SK-N-SH (cell line): ENCODE measurements around the gene COBL. TPM values are rescaled to one million over a fixed set of nuclear protein-coding genes. Genes with fewer than 3 reads are reported as not detected.

Experiments
- CTCF ChIA-PET: fragments of 300-600, 350-600 bp; formaldehyde crosslinking; extraction: SDS; loops from one replicate; lab custom pipeline; 2021; lab: Yijun Ruan, JAX
- POLR2A ChIA-PET: fragments of 350-600 bp; sonication (Branson Sonifier 250); formaldehyde crosslinking; extraction: SDS; loops from one replicate; lab custom pipeline; 2020; ENCODE audit warnings: antibody characterized with exemption, inconsistent platforms; lab: Yijun Ruan, JAX
- DNase-seq: peaks from one replicate; pipeline ENCODE4 v3.0.0; 2012
- H2AFZ ChIP-seq: fragments of 200-600 bp; sonication (generic); 2 replicates; pipeline ENCODE4 v1.8.1; 2016; ENCODE audit warnings: antibody characterized with exemption, mild to moderate bottlenecking, low read depth
- H3F3A ChIP-seq: fragments of 200-600 bp; sonication (generic); replicated peaks from 2 replicates; pipeline ENCODE3; 2016; ENCODE audit warnings: antibody characterized with exemption, mild to moderate bottlenecking; ENCODE audit not compliant: insufficient read depth
- H3K27ac ChIP-seq, 2 experiments: fragments of 200-500 bp in 1 of 2; fragments of 200-600 bp in 1 of 2; sonication (Bioruptor generic) in 1 of 2; sonication (generic), shearing (Covaris generic) in 1 of 2; 2 replicates each; pipeline versions ENCODE4 v1.5.1 to v1.6.1; 2014 to 2016; ENCODE audit warnings: low read depth in 2 of 2, inconsistent platforms in 1 of 2, low read length in 1 of 2, mild to moderate bottlenecking in 1 of 2, mixed read lengths in 1 of 2
- H3K27me3 ChIP-seq: fragments of 200-600 bp; sonication (generic), shearing (Covaris generic); 2 replicates; pipeline ENCODE4 v1.6.1; 2016; ENCODE audit warnings: mixed run types; ENCODE audit not compliant: insufficient read depth
- H3K36me3 ChIP-seq, 2 experiments: fragments of 200-500 bp in 1 of 2; fragments of 200-600 bp in 1 of 2; sonication (Bioruptor generic) in 1 of 2; sonication (generic) in 1 of 2; replicated peaks in 1 of 2; 2 replicates each; pipeline versions ENCODE3 to v1.5.1; 2014 to 2016; ENCODE audit warnings: low read length in 1 of 2, mild to moderate bottlenecking in 1 of 2; ENCODE audit not compliant: insufficient read depth in 2 of 2, control insufficient read depth in 1 of 2
- H3K4me1 ChIP-seq, 2 experiments: fragments of 200-500 bp in 1 of 2; fragments of 200-600 bp in 1 of 2; sonication (Bioruptor generic) in 1 of 2; sonication (generic), shearing (Covaris generic) in 1 of 2; 2 replicates each; pipeline versions ENCODE4 v1.5.1 to v1.6.1; 2014 to 2016; ENCODE audit warnings: low read depth in 1 of 2, low read length in 1 of 2, mixed run types in 1 of 2; ENCODE audit not compliant: insufficient read depth in 2 of 2, control insufficient read depth in 1 of 2
- H3K4me2 ChIP-seq: fragments of 200-600 bp; sonication (generic), shearing (Covaris generic); 2 replicates; pipeline ENCODE4 v1.6.1; 2017; ENCODE audit warnings: mixed run types
- H3K4me3 ChIP-seq, 2 experiments: fragments of 200-500 bp in 1 of 2; fragments of 200-600 bp in 1 of 2; sonication (Bioruptor generic) in 1 of 2; sonication (generic), shearing (Covaris generic) in 1 of 2; 2 replicates each; pipeline versions ENCODE4 v1.5.1 to v1.8.1; 2014 to 2016; ENCODE audit warnings: low read depth in 2 of 2, inconsistent platforms in 1 of 2, low read length in 1 of 2, mild to moderate bottlenecking in 1 of 2, mixed read lengths in 1 of 2, moderate library complexity in 1 of 2
- H3K79me2 ChIP-seq: fragments of 200-600 bp; sonication (generic); 2 replicates; pipeline ENCODE4 v1.8.1; 2017; ENCODE audit warnings: mild to moderate bottlenecking; ENCODE audit not compliant: insufficient read depth
- H3K9ac ChIP-seq: fragments of 200-600 bp; sonication (generic); 2 replicates; pipeline ENCODE4 v1.6.1; 2017; ENCODE audit warnings: mixed run types
- H3K9me2 ChIP-seq: fragments of 200-600 bp; sonication (generic); 2 replicates; pipeline ENCODE4 v1.6.1; 2017; ENCODE audit warnings: mixed run types
- H3K9me3 ChIP-seq: fragments of 200-600 bp; sonication (generic); 2 replicates; pipeline ENCODE4 v1.6.1; 2017; ENCODE audit warnings: mixed run types, mild to moderate bottlenecking, moderate library complexity
- H4K20me1 ChIP-seq: fragments of 200-600 bp; sonication (generic); 2 replicates; pipeline ENCODE4 v1.6.1; 2017; ENCODE audit warnings: mild to moderate bottlenecking, mixed run types; ENCODE audit not compliant: insufficient read depth
- CHD2 ChIP-seq: fragments of 150-350 bp; IDR thresholded peaks from 2 replicates; pipeline ENCODE4 v1.6.1; 2018; ENCODE audit warnings: low read length; ENCODE audit not compliant: partially characterized antibody
- ELF1 ChIP-seq: IDR thresholded peaks from 2 replicates; pipeline ENCODE4 v1.4.0; 2012
- EZH2phosphoT487 ChIP-seq: fragments of 200-600 bp; sonication (generic); IDR thresholded peaks from 2 replicates; pipeline ENCODE4 v1.6.1; 2017; ENCODE audit warnings: low read depth, mixed run types, mild to moderate bottlenecking, antibody characterized with exemption, moderate library complexity, borderline replicate concordance
- FOXJ3 ChIP-seq: sonication (generic); formaldehyde crosslinking; IDR thresholded peaks from 2 replicates; pipeline ENCODE4 v1.5.1; 2020; ENCODE audit warnings: mild to moderate bottlenecking, missing genetic modification reagents
- GATA2 ChIP-seq: sonication (generic); formaldehyde crosslinking; IDR thresholded peaks from 2 replicates; pipeline ENCODE4 v1.5.0; 2020; ENCODE audit warnings: mild to moderate bottlenecking, missing genetic modification reagents
- JUND ChIP-seq: IDR thresholded peaks from 2 replicates; pipeline ENCODE4 v1.4.0; 2012
- MXI1 ChIP-seq: IDR thresholded peaks from 2 replicates; pipeline ENCODE4 v1.6.1; 2012; ENCODE audit warnings: mild to moderate bottlenecking, low read depth, low read length, improper control_type of control experiment
- NFIC ChIP-seq: IDR thresholded peaks from 2 replicates; pipeline ENCODE4 v1.4.0; 2012; ENCODE audit warnings: borderline replicate concordance
- NRF1 ChIP-seq: IDR thresholded peaks from 2 replicates; pipeline ENCODE4 v1.6.1; 2012; ENCODE audit warnings: low read depth, mild to moderate bottlenecking, low read length
- RAD21 ChIP-seq: IDR thresholded peaks from 2 replicates; pipeline ENCODE4 v1.6.1; 2012; ENCODE audit warnings: mild to moderate bottlenecking, low read length
- REST ChIP-seq: IDR thresholded peaks from 2 replicates; pipeline ENCODE4 v1.6.1; 2012; ENCODE audit warnings: mild to moderate bottlenecking, low read depth, low read length, moderate library complexity
- RXRA ChIP-seq: IDR thresholded peaks from 2 replicates; pipeline ENCODE4 v1.4.0; 2012; ENCODE audit warnings: low read depth, mild to moderate bottlenecking, borderline replicate concordance
- TAF1 ChIP-seq: IDR thresholded peaks from 2 replicates; pipeline ENCODE4 v1.6.1; 2012; ENCODE audit warnings: low read depth, mild to moderate bottlenecking, low read length, moderate library complexity, borderline replicate concordance
- TEAD4 ChIP-seq: IDR thresholded peaks from 2 replicates; pipeline ENCODE4 v1.4.0; 2012; ENCODE audit warnings: mild to moderate bottlenecking, borderline replicate concordance; ENCODE audit not compliant: insufficient read depth
- USF1 ChIP-seq: IDR thresholded peaks from 2 replicates; pipeline ENCODE4 v1.4.0; 2012; ENCODE audit warnings: low read depth, borderline replicate concordance
- YY1 ChIP-seq: IDR thresholded peaks from 2 replicates; pipeline ENCODE4 v1.4.0; 2012; ENCODE audit warnings: low read depth, mild to moderate bottlenecking
- whole genome bisulfite sequencing: methylation state at CpG from one replicate; pipeline ENCODE4 v1.1.6; 2017; ENCODE audit warnings: low lambda C conversion rate; 5-methylcytosine and 5-hydroxymethylcytosine counted together
- polyA plus RNA-seq, 3 experiments: library from polyadenylated mRNA; depleted of rRNA; stranded (reverse); fragments of >200 nt; gene quantifications; 2 replicates each; pipeline ENCODE4 v1.2.3, GENCODE V29; 2012
- TF ChIP-seq, protein P1 (sequence below): fragments of 200-600 bp; sonication (generic); IDR thresholded peaks from 2 replicates; pipeline ENCODE4 v1.6.1; 2017; ENCODE audit warnings: antibody characterized with exemption, mild to moderate bottlenecking, moderate library complexity
- TF ChIP-seq, protein P2 (sequence below): fragments of 150-350 bp; IDR thresholded peaks from 2 replicates; pipeline ENCODE4 v1.6.1; 2017; ENCODE audit warnings: antibody characterized with exemption, low read length, low read depth, borderline replicate concordance

The COBL gene
- polyA plus RNA-seq, 1 of the 3 experiments (the other 2 are of a cell fraction) = under 0.01 TPM

GRCh38 chr7:51226063-51226755 lies 90.4 kb downstream of the COBL start:
- no peak for DNase-seq
- Histone ChIP-seq H3K36me3 (no peaks in the 10 kb centered on the region), H4K20me1 (no peaks in the 10 kb centered on the region), H3K27ac (no peak overlapping the region), H3K9me3 (no peaks in the 10 kb centered on the region), H3K4me1 (no peaks in the 10 kb centered on the region), H3K4me3 (no peak overlapping the region), H3K27me3 (no peaks in the 10 kb centered on the region), H3K9ac (no peak overlapping the region), H2AFZ (no peak overlapping the region), H3K9me2 (no peaks in the 10 kb centered on the region), H3K79me2 (no peaks in the 10 kb centered on the region), H3F3A (no peaks in the 10 kb centered on the region), H3K4me2 (no peak overlapping the region)
- 24% methylated on average over 8 of the region's 8 CpGs for WGBS
- POLR2A ChIA-PET = no interaction called here
- TF ChIP-seq, protein P1, sequence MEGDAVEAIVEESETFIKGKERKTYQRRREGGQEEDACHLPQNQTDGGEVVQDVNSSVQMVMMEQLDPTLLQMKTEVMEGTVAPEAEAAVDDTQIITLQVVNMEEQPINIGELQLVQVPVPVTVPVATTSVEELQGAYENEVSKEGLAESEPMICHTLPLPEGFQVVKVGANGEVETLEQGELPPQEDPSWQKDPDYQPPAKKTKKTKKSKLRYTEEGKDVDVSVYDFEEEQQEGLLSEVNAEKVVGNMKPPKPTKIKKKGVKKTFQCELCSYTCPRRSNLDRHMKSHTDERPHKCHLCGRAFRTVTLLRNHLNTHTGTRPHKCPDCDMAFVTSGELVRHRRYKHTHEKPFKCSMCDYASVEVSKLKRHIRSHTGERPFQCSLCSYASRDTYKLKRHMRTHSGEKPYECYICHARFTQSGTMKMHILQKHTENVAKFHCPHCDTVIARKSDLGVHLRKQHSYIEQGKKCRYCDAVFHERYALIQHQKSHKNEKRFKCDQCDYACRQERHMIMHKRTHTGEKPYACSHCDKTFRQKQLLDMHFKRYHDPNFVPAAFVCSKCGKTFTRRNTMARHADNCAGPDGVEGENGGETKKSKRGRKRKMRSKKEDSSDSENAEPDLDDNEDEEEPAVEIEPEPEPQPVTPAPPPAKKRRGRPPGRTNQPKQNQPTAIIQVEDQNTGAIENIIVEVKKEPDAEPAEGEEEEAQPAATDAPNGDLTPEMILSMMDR = no peak
- TF ChIP-seq GATA2 (CRISPR knock-in tag) = no peak
- TF ChIP-seq JUND = no peak
- no peak for TF ChIP-seq MXI1
- no peak for TF ChIP-seq FOXJ3
- TF ChIP-seq RXRA = no peak
- no peak for TF ChIP-seq CHD2
- TF ChIP-seq TEAD4 = no peak
- no peak for TF ChIP-seq REST
- TF ChIP-seq ELF1 = no peak
- no peak for TF ChIP-seq TAF1
- no peak for TF ChIP-seq YY1
- TF ChIP-seq RAD21 = no peak
- TF ChIP-seq NRF1 = no peak
- no peak for TF ChIP-seq NFIC
- no peak for TF ChIP-seq EZH2phosphoT487
- TF ChIP-seq, protein P2, sequence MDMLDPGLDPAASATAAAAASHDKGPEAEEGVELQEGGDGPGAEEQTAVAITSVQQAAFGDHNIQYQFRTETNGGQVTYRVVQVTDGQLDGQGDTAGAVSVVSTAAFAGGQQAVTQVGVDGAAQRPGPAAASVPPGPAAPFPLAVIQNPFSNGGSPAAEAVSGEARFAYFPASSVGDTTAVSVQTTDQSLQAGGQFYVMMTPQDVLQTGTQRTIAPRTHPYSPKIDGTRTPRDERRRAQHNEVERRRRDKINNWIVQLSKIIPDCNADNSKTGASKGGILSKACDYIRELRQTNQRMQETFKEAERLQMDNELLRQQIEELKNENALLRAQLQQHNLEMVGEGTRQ = no peak
- TF ChIP-seq USF1 = no peak
- CTCF ChIA-PET = interaction anchor here (0.7 to 2.9 kb wide), 3 partner anchors 64 to 141 kb away, joined by 3 to 10 read pairs (median 4); no protein-coding TSS in a partner anchor
